HG03196 (cell line): ENCODE data around the gene MED23.

Source experiments
- ATAC-seq: cut with Tn5 transposase; IDR thresholded peaks from one replicate; pipeline ENCODE4 v1.9.1; 2021; ENCODE audit not compliant: unreplicated experiment

MED23 gene, protein sequence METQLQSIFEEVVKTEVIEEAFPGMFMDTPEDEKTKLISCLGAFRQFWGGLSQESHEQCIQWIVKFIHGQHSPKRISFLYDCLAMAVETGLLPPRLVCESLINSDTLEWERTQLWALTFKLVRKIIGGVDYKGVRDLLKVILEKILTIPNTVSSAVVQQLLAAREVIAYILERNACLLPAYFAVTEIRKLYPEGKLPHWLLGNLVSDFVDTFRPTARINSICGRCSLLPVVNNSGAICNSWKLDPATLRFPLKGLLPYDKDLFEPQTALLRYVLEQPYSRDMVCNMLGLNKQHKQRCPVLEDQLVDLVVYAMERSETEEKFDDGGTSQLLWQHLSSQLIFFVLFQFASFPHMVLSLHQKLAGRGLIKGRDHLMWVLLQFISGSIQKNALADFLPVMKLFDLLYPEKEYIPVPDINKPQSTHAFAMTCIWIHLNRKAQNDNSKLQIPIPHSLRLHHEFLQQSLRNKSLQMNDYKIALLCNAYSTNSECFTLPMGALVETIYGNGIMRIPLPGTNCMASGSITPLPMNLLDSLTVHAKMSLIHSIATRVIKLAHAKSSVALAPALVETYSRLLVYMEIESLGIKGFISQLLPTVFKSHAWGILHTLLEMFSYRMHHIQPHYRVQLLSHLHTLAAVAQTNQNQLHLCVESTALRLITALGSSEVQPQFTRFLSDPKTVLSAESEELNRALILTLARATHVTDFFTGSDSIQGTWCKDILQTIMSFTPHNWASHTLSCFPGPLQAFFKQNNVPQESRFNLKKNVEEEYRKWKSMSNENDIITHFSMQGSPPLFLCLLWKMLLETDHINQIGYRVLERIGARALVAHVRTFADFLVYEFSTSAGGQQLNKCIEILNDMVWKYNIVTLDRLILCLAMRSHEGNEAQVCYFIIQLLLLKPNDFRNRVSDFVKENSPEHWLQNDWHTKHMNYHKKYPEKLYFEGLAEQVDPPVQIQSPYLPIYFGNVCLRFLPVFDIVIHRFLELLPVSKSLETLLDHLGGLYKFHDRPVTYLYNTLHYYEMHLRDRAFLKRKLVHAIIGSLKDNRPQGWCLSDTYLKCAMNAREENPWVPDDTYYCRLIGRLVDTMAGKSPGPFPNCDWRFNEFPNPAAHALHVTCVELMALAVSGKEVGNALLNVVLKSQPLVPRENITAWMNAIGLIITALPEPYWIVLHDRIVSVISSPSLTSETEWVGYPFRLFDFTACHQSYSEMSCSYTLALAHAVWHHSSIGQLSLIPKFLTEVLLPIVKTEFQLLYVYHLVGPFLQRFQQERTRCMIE (N-terminal part only)

DNA sequence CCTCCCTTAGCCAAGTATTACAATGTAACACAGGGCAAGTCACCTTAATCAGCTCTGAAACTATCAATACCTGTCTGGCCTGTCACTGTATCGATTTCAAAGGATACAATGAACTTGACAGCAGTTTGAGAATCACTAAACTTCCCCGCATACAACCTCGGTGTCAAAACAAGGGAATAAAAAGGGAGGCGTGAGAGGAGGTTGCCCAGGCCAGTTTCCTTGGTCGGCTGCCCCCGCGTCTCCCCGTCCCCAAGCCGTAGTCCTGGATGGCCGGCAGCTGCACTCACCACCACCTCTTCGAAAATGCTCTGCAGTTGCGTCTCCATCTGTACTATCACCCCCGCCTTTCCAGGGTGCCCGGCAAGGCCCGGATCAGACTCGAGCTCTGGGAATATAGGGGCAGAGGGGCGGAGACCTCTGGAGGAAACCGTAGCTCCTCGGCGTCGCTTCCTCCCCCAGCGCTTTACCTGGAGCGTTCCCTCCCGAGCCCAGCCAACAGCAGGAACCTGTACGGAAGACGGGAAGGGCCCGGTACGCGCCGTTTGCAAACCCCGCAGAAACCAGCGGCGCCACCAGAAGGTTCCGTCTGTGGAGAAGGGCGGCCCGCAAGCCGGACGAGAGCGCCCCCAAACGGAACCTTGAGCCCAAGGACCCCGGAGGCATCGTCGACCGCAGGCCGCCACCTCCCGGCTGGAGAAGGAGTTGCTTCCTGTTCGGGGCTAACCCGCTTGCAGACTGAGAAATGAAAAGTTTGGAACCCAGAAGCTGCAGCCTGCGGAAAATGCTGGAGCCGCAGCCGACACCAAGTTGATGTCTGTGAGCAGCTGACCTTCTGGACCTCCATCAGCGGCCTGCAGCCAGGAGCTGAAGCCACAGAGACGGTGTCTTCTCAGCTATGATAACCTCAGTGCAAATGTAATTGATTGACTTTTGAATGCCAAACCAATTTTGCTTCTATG is at the start of gene MED23:
Gene MED23, minus strand, starts transcription at position 519 of the 959 bp plus-strand sequence. Its CDS starts 193 bp downstream, at position 326.
- ATAC-seq: peak; percentile 97

DNA sequence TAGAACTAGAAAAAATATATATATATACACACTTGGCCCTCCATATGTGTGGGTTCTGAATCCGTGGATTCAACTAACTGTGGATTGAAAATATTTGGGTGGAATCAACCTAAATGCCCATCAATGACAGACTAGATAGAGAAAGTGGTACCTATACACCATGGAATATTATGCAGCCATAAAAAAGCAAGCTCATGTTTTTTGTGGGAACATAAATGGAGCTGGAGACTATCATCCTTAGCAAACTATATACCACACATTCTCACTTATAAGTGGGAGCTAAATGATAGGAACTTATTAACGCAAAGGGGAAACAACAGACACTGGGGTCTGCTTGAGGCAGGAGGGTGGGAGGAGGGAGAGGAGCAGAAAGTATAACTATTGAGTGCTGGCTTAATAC is 45.1 kb upstream of the MED23 start:
- ATAC-seq: no peak

DNA sequence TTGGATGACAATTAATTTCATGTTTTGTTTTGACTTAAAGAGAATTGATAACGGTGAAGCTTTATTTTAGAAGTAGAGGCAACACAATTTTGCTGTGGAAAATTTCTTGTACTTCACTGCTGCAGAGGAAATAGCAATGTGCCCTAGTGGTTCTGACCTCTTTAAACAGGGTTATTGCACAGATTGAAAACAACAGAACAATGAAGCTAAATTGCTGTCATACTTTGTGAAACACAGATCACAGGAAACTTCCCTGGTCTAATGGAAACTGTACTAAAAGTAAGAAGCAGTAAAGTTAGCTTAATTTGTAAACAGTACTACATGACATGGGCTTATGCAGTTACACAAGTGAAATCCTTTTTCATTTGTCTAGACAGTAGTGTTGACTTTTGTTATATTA is 41.8 kb upstream of the MED23 start:
- ATAC-seq: no peak

DNA sequence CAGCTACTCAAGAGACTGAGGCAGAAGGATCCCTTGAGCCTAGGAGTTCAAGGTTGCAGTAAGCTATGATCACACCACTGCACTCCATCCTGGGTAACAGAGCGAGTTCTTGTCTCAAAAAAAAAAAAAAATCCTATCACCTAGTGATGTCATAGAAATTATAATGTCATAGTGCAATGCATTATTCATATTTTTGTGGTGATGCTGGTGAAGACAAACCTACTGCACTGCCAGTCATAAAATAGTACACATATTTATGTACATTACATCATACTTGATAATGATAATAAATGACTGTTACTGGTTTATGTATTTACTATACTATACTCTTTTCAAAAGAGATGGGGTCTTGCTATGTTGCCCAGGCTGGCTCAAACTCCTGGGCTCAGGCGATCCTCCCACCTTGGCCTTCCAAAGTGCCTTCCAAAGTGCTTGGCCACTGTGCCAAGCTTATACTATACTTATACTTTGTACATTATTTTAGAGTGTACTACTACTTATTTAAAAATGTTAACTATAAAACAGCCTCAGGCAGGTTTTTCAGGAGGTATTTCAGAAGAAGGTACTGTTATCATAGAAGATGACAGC is 35.6 kb upstream of the MED23 start:
- no peak for ATAC-seq

DNA sequence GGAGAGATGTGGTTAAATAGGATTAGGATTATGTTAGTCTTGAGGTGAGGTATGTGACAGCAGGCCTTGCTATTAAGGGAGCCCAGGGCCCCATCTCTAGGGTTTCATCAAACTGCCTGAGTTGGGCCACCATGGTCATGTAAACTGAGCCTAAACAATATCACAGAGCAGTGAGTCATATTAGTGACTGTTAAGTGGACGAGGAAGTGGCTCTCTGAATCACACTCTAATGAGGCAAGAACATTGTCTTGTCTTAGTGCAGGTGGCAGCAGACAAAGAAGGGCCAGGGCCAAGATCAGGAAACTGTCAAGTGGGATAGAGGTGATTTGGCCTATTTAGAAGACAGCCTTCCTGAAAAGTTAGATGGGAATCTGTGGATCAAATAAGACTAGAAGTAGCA is 32.2 kb upstream of the MED23 start:
- no peak for ATAC-seq

DNA sequence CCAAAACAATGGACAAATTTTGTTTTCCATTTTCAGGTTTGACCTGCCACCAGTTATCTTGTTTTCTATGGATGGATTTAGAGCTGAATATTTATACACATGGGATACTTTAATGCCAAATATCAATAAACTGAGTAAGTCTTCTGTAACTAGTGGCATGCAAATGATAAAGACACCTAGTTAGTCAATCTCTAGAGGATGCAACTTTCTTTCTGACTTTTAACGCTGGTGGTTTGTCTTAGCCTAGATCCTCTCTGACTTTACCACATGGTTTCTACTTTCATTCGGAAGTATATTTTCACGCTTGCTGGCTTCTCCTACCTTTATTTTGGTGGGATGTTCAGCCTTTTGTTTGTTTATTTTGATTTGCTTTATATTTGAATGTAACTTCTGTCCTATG is 30.2 kb upstream of the MED23 start:
- ATAC-seq: no peak

DNA sequence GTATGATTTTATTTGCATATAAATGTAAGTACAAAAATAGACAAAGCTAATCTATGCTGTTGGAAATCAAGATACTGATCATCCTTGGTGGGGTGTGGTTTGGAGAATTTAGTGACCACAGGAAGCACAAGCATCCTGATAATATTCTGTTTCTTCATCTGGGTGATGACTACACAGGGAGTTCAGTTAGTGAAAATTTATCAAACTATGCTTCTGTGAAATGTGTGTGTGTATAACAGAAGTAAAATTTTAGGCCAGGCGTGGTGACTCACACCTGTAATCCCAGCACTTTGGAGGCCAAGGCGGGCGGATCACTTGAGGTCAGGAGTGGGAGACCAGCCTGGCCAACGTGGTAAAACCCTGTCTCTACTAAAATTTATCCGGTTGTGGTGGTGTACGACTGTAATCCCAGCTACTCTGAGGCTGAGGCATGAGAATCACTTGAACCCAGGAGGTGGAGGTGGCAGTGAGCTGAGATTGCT is 29.6 kb upstream of the MED23 start:
- ATAC-seq: no peak

DNA sequence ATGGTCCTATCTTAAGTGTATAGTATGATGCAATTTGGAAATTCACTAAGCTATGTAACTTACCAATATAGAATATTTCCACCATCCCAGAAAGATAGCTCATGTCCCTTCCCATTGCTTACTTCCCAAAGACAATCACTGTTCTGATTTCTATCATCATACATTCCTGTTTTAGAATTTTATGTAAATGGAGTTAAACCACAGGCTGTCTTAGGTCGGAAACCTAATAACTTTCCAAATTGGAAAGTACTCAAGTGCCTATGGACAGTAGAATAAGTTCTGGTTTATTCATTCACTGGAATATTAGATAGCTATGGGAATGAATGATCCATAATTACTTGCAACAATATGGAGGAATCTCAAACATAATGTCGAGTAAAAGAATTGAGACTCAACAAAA is 29.2 kb upstream of the MED23 start:
- ATAC-seq: no peak

DNA sequence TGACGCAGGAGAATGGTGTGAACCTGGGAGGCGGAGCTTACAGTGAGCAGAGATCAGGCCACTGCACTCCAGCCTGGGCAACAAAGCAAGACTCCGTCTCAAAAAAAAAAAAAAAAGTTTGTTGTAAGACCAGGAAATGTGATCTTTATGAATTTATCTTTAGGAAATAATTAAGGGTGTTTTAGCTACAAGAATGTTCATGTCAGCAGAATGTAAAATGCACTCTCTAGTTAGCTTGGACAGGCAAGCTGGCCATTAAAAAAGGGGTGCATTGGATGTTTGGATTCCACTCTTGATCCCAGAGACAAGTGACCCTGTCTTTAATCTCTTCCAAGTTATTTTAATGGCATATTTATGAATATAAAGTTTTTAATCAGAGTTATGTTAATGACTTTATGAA is 28.6 kb upstream of the MED23 start:
- no peak for ATAC-seq

DNA sequence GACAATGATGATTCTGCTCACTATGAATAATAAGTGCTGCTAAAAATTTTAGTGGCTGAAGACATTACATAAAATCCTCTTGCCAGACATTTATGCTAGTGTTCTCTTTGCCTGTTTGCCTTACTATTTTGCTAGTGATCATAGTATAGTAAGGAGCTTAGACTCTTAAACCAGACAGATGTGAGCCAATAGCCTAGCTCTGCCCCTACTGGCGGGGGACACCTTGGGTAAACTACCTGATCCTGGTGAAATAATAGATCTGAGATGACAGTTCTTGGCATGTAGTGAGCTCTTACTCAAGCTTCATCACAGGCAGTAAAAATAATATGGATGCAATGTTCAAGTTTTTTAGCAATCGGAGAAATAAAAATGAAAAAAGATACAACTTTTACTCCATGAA is 27.9 kb upstream of the MED23 start:
- ATAC-seq: no peak

DNA sequence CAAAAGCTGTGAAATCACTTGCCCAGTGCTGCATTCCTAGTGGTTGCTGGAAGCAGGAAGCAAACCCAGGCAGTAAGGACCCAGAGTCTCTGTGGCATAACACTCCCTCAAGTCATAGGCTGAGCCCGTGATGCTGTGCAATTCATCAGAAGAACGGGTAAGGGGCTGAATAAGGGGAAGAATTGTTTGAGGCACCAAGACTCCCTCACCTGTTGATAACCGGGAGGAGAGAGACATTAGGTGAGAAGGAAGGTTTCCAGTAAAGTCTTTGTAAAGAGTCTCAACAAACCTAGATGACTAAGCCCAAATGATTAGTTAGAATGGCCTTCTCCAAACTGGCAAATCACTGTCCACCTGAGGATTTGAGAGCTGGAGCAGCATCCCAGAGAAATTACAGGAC is 27.3 kb upstream of the MED23 start:
- ATAC-seq: no peak

DNA sequence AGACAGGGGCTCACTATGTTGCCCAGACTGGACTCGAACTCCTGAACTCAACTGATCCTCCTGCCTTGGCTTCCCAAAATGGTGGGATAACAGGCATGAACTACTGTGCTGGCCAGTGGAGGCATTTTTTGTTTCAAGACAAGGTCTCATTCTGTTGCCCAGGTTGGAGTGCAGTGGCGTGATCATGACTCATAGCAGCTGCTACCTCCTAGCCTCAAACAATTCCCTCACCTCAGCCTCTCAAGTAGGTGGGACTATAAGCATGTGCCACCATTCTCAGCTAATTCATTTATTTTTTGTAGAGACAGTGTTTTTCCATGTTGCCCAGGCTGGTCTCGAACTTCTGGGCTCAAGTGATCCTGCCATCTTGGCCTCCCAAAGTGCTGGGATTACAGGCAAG is 26.3 kb upstream of the MED23 start:
- no peak for ATAC-seq

DNA sequence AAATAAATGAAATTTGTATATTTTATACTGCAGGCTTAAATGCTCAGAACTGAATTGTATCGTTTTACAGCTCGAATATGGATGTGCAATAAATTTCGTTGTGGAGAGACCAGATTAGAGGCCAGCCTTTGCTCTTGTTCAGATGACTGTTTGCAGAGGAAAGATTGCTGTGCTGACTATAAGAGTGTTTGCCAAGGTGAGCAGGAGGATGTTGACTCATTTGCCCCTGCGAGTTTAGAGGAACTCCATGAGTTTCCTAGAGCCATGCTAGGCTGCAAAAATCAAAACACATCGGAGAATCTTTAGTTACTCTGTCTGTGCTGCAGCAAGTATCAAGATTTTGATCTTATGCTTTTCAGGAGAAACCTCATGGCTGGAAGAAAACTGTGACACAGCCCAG is 24.4 kb upstream of the MED23 start:
- no peak for ATAC-seq

DNA sequence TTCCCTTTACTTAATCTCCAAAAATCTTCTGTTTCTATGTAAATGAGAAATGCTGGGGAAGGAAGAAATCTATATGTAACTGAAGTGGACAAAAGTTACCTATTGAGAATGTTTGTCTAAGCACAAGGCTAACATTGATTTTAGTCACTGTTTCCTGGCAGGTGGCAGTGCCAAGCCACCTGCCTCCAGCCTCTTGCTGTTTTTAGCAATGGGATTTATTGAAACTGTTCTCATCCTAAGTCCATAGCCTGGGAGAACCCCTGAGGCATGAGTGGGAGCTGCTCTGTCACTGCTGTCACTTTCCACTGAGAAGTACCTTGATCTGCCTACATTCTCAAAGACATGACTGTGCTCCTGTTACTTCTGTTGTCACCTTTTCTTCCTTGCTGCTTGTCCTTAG is 23.7 kb upstream of the MED23 start:
- ATAC-seq: no peak

DNA sequence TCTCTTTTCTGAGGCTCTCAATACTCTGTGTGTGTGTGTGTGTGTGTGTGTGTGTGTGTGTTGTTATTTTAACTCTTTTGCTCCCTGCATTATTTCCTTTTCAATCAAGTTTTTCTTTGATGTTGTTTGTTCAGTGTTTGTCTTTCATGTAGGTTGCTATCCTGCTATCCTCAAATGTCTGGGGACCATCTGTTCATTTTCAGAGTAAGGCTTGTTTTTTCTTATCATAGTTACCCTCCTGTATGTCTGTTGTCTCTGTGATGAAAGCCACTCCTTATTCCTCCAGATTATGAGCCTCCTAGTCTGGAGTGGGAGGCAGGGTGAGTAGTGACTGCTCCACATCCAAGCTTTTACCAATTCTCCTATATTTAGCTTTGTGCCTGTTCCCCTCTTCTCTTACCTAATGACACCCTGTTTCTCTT is 18.2 kb upstream of the MED23 start:
- ATAC-seq: no peak

DNA sequence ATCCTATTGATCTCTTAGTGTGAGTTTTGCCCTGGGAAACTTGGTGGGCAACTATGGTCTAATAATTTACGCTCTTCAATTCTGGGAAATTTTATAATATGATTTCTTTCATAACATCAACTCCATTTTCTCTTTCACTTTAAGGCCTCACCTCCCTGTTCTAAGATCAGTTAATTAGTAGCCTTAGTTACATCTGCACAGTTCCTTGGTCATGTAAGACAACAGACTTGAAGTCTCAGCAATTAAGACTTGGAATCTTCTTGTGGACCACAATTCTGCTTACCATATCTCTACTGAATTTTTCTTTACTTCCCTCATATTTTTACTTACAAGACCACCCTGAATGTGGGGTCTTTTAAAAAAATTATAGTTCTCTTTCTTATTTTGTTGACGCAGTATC is 17.8 kb upstream of the MED23 start:
- no peak for ATAC-seq

DNA sequence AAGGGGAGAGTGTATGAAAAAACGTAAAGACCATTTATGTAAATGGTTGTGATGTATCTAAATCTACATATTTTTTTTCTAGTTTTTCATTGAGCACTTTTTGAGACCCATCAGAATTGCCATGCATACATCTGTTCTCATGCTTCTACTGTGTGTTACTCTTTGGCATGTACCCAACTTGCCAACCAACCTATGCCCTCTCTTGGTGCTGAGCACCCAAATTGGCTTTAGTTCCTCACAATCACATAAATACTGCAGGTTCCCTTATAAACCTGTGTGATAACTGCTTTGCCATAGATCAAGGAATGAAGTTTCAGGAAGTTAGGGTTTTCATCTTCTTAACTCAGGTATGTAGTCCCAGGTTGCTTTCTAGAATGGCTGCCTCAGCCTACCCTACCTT is 16.9 kb upstream of the MED23 start:
- ATAC-seq: no peak

DNA sequence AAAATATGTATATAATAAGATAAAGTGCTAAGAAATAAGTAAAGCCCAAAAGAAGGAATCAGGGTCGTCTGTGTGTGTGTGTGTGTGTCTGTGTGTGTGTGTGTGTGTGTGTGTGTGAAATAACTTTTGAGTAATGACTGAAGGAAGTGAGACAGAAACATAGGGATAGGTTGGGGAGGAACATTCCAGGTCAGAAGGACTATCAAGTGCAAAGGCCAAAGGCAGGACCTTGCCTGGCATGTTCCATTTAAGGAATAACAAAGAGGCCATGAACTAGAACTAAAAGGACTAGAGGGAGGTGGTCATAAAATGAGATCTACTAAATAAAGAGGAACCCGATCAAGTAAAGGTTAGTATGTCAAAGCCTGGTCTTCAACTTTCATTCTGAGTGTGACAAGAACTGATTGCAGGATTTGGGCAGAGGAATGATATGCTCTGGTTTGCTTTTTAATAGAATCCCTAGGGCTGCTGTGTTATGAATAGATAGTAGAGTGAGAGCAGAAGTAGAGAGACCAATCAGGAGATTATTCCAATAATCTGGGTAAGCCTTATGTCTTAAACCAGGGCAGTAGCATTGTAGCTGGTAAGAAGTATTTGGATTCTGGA is 15.9 kb upstream of the MED23 start:
- ATAC-seq: no peak

DNA sequence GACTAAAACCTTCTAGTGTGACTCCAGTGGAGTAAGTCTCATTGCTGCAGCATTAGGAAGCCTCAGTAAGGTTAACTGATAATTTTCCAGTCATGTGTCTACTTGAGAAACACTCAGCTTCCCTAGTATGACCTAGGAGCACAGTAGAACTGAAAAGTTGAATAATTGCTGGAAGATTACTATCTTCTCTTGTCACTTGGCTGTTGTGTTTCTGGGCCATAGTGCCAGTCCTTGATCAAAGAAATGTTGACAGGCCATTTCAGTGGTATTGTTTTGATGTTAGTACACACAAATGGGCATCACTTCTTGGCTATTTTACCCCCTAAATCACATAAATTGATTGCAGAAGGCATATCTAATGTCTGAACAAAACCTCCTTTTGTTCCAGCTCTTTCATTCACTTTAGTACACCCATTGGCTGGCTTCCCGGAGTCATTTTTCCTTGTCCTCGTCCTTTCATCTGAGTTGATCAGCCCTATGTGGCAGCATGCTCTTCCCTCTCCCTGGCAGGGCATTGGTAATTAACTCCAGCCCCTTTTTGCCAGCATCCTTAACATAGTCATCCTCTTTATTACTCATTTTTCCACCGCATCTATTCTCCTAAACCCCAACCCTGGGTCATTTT is 15.1 kb upstream of the MED23 start:
- no peak for ATAC-seq
